HepG2 (cell line): ENCODE data around the gene PXK. TPM values are rescaled to one million over a fixed set of nuclear protein-coding genes. Genes with fewer than 3 reads are reported as not detected.
A peak's percentile ranks its signal among the peaks of the same experiment; 100 is the strongest.

Experiments
- AHR ChIP-seq: IDR thresholded peaks from 2 replicates; pipeline ENCODE4 v1.6.1; 2018; ENCODE audit warnings: missing genetic modification reagents, missing compliant biosample characterization
- HMG20A ChIP-seq: IDR thresholded peaks from 2 replicates; pipeline ENCODE4 v1.6.1; 2016; ENCODE audit warnings: borderline replicate concordance
- KDM3A ChIP-seq: IDR thresholded peaks from 2 replicates; pipeline ENCODE4 v1.6.1; 2018; ENCODE audit warnings: low read depth, missing compliant biosample characterization
- KLF9 ChIP-seq: IDR thresholded peaks from 2 replicates; pipeline ENCODE4 v1.6.1; 2016; ENCODE audit warnings: low read depth
- MYNN ChIP-seq: sonication (generic); formaldehyde crosslinking; IDR thresholded peaks from 2 replicates; pipeline ENCODE4 v1.4.0; 2020; ENCODE audit warnings: mild to moderate bottlenecking, low read depth, missing genetic modification reagents
- TARDBP ChIP-seq: sonication (generic); formaldehyde crosslinking; IDR thresholded peaks from 2 replicates; pipeline ENCODE4 v1.8.0; 2022; ENCODE audit warnings: mild to moderate bottlenecking, missing genetic modification reagents
- ZKSCAN1 ChIP-seq: fragments of 150-350 bp; IDR thresholded peaks from 2 replicates; pipeline ENCODE4 v1.6.1; 2014; ENCODE audit warnings: low read length
- ZNF468 ChIP-seq: sonication (generic); formaldehyde crosslinking; IDR thresholded peaks from 2 replicates; pipeline ENCODE4 v1.8.0; 2022; ENCODE audit warnings: mild to moderate bottlenecking, moderate library complexity, missing genetic modification reagents
- ZNF496 ChIP-seq: sonication (generic); formaldehyde crosslinking; IDR thresholded peaks from 2 replicates; pipeline ENCODE4 v1.8.1; 2023; ENCODE audit warnings: mild to moderate bottlenecking, moderate library complexity, missing genetic modification reagents; ENCODE audit not compliant: insufficient replicate concordance
- ZNF546 ChIP-seq: sonication (generic); formaldehyde crosslinking; conservative IDR thresholded peaks from 2 replicates; pipeline ENCODE4 v1.8.1; 2023; ENCODE audit warnings: mild to moderate bottlenecking, missing genetic modification reagents
- polyA plus RNA-seq, 8 experiments: library from polyadenylated mRNA; depleted of rRNA in 3 of 8; stranded (reverse) in 7 of 8; unstranded in 1 of 8; fragments of >200 nt; fragmentation: Illumina TruSeq in 4 of 8; extraction: Trizol in 4 of 8; gene quantifications; 2 replicates each; pipeline versions ENCODE4 v1.2.1 to v1.2.3, GENCODE V29; 2011 to 2016; ENCODE audit warnings: low read depth in 4 of 8, missing spikeins in 1 of 8, mixed read lengths in 1 of 8; ENCODE audit not compliant: insufficient read depth in 1 of 8
- total RNA-seq, 5 experiments: library from RNA; depleted of rRNA; stranded (reverse); fragments of >200 nt; fragmentation: Illumina TruSeq; extraction: Trizol; gene quantifications; 2 replicates each; pipeline ENCODE4 v1.2.3, GENCODE V29; 2016; ENCODE audit warnings: low read depth in 1 of 5
- TF ChIP-seq, protein P1 (sequence below): sonication (generic); formaldehyde crosslinking; IDR thresholded peaks from 2 replicates; pipeline ENCODE4 v1.4.0; 2020; ENCODE audit warnings: mild to moderate bottlenecking, missing genetic modification reagents
- TF ChIP-seq, protein P2 (sequence below): sonication (generic); formaldehyde crosslinking; IDR thresholded peaks from 2 replicates; pipeline ENCODE4 v1.8.0; 2022; ENCODE audit warnings: mild to moderate bottlenecking, missing genetic modification reagents; ENCODE audit not compliant: insufficient replicate concordance
- TF ChIP-seq, protein P3 (sequence below): sonication (generic); formaldehyde crosslinking; IDR thresholded peaks from 2 replicates; pipeline ENCODE4 v1.4.0; 2020; ENCODE audit warnings: low read depth, missing genetic modification reagents

Gene PXK
- total and polyA plus RNA-seq, 2 of the 13 experiments (the other 11 are each of a cell fraction or from before 2014, with no cell fraction given) = 6.4 to 18.6 TPM

DNA sequence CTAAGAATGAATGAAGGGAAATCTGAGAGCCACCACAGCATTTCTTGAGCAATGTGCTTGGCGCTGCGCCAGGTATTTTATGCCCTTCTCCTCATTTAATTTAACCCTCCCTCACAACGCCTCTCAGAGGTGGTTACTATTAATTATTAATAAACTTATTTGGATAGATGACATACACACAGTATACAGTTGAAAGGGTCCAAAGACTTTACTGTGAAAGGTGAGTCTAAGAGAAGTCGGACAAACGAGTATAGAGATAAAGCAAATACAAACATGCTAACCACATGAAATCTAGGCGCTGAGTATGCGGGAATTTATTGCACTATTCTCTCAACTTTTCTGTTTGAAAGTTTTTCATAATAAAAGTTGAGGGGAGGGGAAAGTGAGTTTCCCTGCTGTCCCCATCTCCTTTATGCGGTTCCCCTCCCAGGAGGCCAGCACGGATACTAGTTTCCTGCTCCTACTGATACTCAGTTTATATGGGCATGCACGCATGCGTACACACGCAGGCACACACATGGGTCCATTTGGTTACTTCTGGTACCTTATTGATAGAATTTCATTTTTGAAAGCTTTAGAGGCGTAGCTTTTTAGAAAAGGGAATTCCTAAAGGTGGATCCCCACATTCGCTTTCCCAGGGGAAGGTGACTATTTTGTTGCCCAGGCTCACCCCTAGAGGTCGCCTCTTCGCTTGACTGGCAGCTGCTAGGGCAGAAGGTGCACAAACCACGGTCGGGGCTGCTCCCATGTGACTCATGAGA lies 130.7 kb downstream of the PXK start (continued):
- TF ChIP-seq, protein P1, sequence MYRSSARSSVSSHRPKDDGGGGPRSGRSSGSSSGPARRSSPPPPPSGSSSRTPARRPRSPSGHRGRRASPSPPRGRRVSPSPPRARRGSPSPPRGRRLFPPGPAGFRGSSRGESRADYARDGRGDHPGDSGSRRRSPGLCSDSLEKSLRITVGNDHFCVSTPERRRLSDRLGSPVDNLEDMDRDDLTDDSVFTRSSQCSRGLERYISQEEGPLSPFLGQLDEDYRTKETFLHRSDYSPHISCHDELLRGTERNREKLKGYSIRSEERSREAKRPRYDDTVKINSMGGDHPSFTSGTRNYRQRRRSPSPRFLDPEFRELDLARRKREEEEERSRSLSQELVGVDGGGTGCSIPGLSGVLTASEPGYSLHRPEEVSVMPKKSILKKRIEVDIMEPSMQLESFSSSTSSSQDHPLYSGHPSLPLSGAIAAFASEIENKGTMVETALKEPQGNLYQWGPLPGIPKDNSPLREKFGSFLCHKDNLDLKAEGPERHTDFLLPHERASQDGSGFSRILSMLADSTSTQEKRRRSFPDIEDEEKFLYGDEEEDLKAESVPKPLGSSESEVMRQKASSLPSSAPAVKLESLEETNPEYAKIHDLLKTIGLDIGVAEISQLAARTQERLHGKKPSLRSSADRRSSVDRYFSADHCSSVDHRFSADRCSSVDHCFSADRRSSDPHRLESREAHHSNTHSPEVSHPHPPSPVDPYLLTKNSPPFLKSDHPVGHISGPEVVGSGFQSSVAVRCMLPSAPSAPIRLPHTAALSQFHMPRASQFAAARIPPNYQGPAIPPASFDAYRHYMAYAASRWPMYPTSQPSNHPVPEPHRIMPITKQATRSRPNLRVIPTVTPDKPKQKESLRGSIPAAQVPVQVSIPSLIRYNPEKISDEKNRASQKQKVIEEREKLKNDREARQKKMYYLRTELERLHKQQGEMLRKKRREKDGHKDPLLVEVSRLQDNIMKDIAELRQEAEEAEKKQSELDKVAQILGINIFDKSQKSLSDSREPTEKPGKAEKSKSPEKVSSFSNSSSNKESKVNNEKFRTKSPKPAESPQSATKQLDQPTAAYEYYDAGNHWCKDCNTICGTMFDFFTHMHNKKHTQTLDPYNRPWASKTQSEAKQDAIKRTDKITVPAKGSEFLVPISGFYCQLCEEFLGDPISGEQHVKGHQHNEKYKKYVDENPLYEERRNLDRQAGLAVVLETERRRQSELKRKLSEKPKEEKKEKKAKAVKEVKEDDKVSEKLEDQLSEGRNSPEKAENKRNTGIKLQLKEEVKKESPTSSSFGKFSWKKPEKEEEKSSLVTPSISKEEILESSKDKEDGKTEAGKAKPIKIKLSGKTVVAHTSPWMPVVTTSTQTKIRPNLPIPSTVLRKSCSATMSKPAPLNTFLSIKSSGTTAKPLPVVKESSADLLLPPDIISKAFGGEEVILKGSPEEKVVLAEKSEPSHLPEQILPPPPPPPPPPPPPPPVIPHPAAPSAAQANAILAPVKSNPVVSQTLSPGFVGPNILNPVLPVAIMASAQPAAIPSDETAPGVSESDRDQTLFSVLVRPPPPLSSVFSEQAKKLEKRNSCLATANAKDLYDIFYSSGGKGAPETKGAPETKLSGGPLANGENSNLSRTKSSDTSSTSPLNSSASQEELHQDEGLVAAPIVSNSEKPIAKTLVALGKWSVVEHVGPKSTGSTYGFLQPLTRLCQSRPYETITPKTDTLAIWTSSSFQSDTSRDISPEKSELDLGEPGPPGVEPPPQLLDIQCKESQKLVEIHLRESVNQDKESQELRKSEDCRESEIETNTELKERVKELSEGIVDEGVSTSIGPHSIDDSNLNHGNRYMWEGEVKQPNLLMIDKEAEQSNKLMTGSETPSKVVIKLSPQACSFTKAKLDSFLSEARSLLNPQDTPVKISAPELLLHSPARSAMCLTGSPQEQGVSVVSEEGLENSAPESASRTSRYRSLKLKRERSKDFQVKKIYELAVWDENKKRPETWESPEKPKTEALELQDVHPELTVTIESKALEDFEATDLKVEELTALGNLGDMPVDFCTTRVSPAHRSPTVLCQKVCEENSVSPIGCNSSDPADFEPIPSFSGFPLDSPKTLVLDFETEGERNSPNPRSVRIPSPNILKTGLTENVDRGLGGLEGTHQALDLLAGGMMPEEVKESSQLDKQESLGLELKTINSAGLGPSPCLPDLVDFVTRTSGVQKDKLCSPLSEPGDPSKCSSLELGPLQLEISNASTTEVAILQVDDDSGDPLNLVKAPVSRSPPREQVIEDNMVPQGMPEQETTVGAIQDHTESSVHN = no peak
- TF ChIP-seq KDM3A (no peak), HMG20A (CRISPR knock-in tag) (0 out of 2 replicates have a peak, but pooled peaks have one; percentile 30), KLF9 (CRISPR knock-in tag) (no peak), AHR (no peak), ZNF496 (CRISPR knock-in tag) (no peak), ZKSCAN1 (no peak), ZNF546 (CRISPR knock-in tag) (no peak), MYNN (CRISPR knock-in tag) (no peak), TARDBP (CRISPR knock-in tag) (0 out of 2 replicates have a peak, but pooled peaks have one; percentile 44), ZNF468 (CRISPR knock-in tag) (no peak)
- TF ChIP-seq, protein P2, sequence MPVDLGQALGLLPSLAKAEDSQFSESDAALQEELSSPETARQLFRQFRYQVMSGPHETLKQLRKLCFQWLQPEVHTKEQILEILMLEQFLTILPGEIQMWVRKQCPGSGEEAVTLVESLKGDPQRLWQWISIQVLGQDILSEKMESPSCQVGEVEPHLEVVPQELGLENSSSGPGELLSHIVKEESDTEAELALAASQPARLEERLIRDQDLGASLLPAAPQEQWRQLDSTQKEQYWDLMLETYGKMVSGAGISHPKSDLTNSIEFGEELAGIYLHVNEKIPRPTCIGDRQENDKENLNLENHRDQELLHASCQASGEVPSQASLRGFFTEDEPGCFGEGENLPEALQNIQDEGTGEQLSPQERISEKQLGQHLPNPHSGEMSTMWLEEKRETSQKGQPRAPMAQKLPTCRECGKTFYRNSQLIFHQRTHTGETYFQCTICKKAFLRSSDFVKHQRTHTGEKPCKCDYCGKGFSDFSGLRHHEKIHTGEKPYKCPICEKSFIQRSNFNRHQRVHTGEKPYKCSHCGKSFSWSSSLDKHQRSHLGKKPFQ (CRISPR knock-in tag) = peak; percentile 91
- TF ChIP-seq, protein P3, sequence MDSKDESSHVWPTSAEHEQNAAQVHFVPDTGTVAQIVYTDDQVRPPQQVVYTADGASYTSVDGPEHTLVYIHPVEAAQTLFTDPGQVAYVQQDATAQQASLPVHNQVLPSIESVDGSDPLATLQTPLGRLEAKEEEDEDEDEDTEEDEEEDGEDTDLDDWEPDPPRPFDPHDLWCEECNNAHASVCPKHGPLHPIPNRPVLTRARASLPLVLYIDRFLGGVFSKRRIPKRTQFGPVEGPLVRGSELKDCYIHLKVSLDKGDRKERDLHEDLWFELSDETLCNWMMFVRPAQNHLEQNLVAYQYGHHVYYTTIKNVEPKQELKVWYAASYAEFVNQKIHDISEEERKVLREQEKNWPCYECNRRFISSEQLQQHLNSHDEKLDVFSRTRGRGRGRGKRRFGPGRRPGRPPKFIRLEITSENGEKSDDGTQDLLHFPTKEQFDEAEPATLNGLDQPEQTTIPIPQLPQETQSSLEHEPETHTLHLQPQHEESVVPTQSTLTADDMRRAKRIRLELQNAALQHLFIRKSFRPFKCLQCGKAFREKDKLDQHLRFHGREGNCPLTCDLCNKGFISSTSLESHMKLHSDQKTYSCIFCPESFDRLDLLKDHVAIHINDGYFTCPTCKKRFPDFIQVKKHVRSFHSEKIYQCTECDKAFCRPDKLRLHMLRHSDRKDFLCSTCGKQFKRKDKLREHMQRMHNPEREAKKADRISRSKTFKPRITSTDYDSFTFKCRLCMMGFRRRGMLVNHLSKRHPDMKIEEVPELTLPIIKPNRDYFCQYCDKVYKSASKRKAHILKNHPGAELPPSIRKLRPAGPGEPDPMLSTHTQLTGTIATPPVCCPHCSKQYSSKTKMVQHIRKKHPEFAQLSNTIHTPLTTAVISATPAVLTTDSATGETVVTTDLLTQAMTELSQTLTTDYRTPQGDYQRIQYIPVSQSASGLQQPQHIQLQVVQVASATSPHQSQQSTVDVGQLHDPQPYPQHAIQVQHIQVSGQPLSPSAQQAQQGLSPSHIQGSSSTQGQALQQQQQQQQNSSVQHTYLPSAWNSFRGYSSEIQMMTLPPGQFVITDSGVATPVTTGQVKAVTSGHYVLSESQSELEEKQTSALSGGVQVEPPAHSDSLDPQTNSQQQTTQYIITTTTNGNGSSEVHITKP (CRISPR knock-in tag) = no peak
